ENCODE measurements around the gene FXYD2. TPM values are rescaled to one million over a fixed set of nuclear protein-coding genes. Genes with fewer than 3 reads are reported as not detected.
"Not testable (repeated sequence)": the region's sequence is repeated elsewhere in the genome, so short reads cannot be mapped to it uniquely, and the experiment has no call there.

FXYD2 gene
- total RNA-seq, 2 donors from 2014 or later, result 3.0 TPM

- Histone ChIP-seq H3K36me3 (ENCODE audit: control insufficient read depth, insufficient read depth, low read length) (no peaks in the 10 kb centered on the region), H3K9ac (ENCODE audit: extremely low read depth, low read length, poor library complexity, severe bottlenecking) (peak overlapping the region; percentile 30), H3K9me3 (ENCODE audit: control insufficient read depth, low read length) (no peaks in the 10 kb centered on the region), H3K27ac (ENCODE audit: low read depth, low read length) (peak overlapping the region; percentile 84), H3K4me1 (ENCODE audit: control insufficient read depth, insufficient read depth, low read length) (peaks cover 20% of the 10 kb centered on the region), H3K4me3 (ENCODE audit: low read length) (peak overlapping the region; percentile 52), H3K27me3 (ENCODE audit: control insufficient read depth, insufficient read depth, low read length, poor library complexity, severe bottlenecking) (no peaks in the 10 kb centered on the region)
- TF ChIP-seq CTCF (conservative IDR thresholded peaks at IDR 0.05), result no peak
- no peaks in the 10 kb centered on the region for H3K9me3 Mint-ChIP-seq
- peak overlapping the region; percentile 64 for H3K4me3 Mint-ChIP-seq
- WGBS, 2 experiments (ENCODE audit: insufficient coverage in 1 of 2, insufficient read length in 1 of 2), result 65 to 74% methylated on average over 7 of the region's 7 CpGs
- DNase-seq, result peak; percentile 55
- no peaks in the 10 kb centered on the region for H3K27me3 Mint-ChIP-seq (ENCODE audit: insufficient read depth)
- no peaks in the 10 kb centered on the region for H3K36me3 Mint-ChIP-seq (ENCODE audit: low read depth)
- H3K27ac Mint-ChIP-seq, result peak overlapping the region; percentile 98
- peaks cover 80% of the 10 kb centered on the region for H3K4me1 Mint-ChIP-seq
These were observed 9.2 kb downstream of the FXYD2 start for GRCh38 chr11:117815262-117815803.

GRCh38 chr11:117814766-117815261, 9.7 kb downstream of the FXYD2 start:
- Mint-ChIP-seq H3K27me3 (ENCODE audit: insufficient read depth) (no peaks in the 10 kb centered on the region), H3K27ac (peak overlapping the region; percentile 98), H3K4me1 (peaks cover 77% of the 10 kb centered on the region), H3K4me3 (peak overlapping the region; percentile 64), H3K9me3 (no peaks in the 10 kb centered on the region), H3K36me3 (ENCODE audit: low read depth) (no peaks in the 10 kb centered on the region)
- Histone ChIP-seq H3K9ac (ENCODE audit: extremely low read depth, low read length, poor library complexity, severe bottlenecking) (peak overlapping the region; percentile 30), H3K4me1 (ENCODE audit: control insufficient read depth, insufficient read depth, low read length) (peaks cover 20% of the 10 kb centered on the region), H3K4me3 (ENCODE audit: low read length) (peak overlapping the region; percentile 52), H3K36me3 (ENCODE audit: control insufficient read depth, insufficient read depth, low read length) (no peaks in the 10 kb centered on the region), H3K27me3 (ENCODE audit: control insufficient read depth, insufficient read depth, low read length, poor library complexity, severe bottlenecking) (no peaks in the 10 kb centered on the region), H3K9me3 (ENCODE audit: control insufficient read depth, low read length) (no peaks in the 10 kb centered on the region), H3K27ac (ENCODE audit: low read depth, low read length) (peak overlapping the region; percentile 84)
- TF ChIP-seq CTCF (conservative IDR thresholded peaks at IDR 0.05), result no peak
- WGBS, 2 experiments (ENCODE audit: insufficient coverage in 1 of 2, insufficient read length in 1 of 2), result 40 to 60% methylated on average over 1 to 14 of the region's 14 CpGs
- peak; percentile 75 for DNase-seq

- WGBS, 2 experiments (ENCODE audit: insufficient coverage in 1 of 2, insufficient read length in 1 of 2), result 77 to 93% methylated on average over 3 to 7 of the region's 7 CpGs
- peak; percentile 54 for DNase-seq
- Mint-ChIP-seq H3K36me3 (ENCODE audit: low read depth) (no peaks in the 10 kb centered on the region), H3K4me3 (peak overlapping the region; percentile 64), H3K27me3 (ENCODE audit: insufficient read depth) (no peaks in the 10 kb centered on the region), H3K27ac (peak overlapping the region; percentile 98), H3K9me3 (no peaks in the 10 kb centered on the region), H3K4me1 (peaks cover 77% of the 10 kb centered on the region)
- no peak overlapping the region for H3K9ac ChIP-seq (ENCODE audit: extremely low read depth, low read length, poor library complexity, severe bottlenecking)
- no peaks in the 10 kb centered on the region for H3K27me3 ChIP-seq (ENCODE audit: control insufficient read depth, insufficient read depth, low read length, poor library complexity, severe bottlenecking)
- no peaks in the 10 kb centered on the region for H3K9me3 ChIP-seq (ENCODE audit: control insufficient read depth, low read length)
- no peaks in the 10 kb centered on the region for H3K36me3 ChIP-seq (ENCODE audit: control insufficient read depth, insufficient read depth, low read length)
- H3K27ac ChIP-seq (ENCODE audit: low read depth, low read length), result peak overlapping the region; percentile 84
- peaks cover 22% of the 10 kb centered on the region for H3K4me1 ChIP-seq (ENCODE audit: control insufficient read depth, insufficient read depth, low read length)
- TF ChIP-seq CTCF (conservative IDR thresholded peaks at IDR 0.05), result no peak
- peak overlapping the region; percentile 52 for H3K4me3 ChIP-seq (ENCODE audit: low read length)
These were observed 10.3 kb downstream of the FXYD2 start for GRCh38 chr11:117814204-117814765.

- H3K27me3 ChIP-seq (ENCODE audit: control insufficient read depth, insufficient read depth, low read length, poor library complexity, severe bottlenecking); H3K36me3 ChIP-seq (ENCODE audit: control insufficient read depth, insufficient read depth, low read length); DNase-seq; H3K9me3 ChIP-seq (ENCODE audit: control insufficient read depth, low read length); H3K4me1 ChIP-seq (ENCODE audit: control insufficient read depth, insufficient read depth, low read length); H3K27me3 Mint-ChIP-seq (ENCODE audit: insufficient read depth); H3K27ac ChIP-seq (ENCODE audit: low read depth, low read length); H3K9ac ChIP-seq (ENCODE audit: extremely low read depth, low read length, poor library complexity, severe bottlenecking); H3K4me3 ChIP-seq (ENCODE audit: low read length); H3K9me3 Mint-ChIP-seq: not testable (repeated sequence)
- Mint-ChIP-seq H3K4me3 (peak overlapping the region; percentile 38), H3K27ac (peak overlapping the region; percentile 83), H3K36me3 (ENCODE audit: low read depth) (peaks cover 13% of the 10 kb centered on the region), H3K4me1 (peaks cover 55% of the 10 kb centered on the region)
- 94 to 98% methylated on average over 5 to 12 of the region's 12 CpGs for WGBS, 2 experiments (ENCODE audit: insufficient coverage in 1 of 2, insufficient read length in 1 of 2)
These were observed 14.5 kb downstream of the FXYD2 start for GRCh38 chr11:117810056-117810451.
